Breast epithelium (tissue), 4 donors: ENCODE measurements around the gene MPPED1. TPM values are rescaled to one million over a fixed set of nuclear protein-coding genes. Genes with fewer than 3 reads are reported as not detected.

Experiments
- DNase-seq, 2 donors: peaks; one replicate each; pipeline ENCODE4 v3.0.0-alpha.2; 2019; ENCODE audit warnings: low spot score in 2 of 2
- H3K27ac ChIP-seq, 2 donors: fragments of 200-600 bp; sonication (generic) in 1 of 2; one replicate each; pipeline ENCODE4 v1.5.1; 2016 to 2019; ENCODE audit warnings: mild to moderate bottlenecking in 1 of 2
- H3K27me3 ChIP-seq, 2 donors: fragments of 200-600 bp; sonication (generic) in 1 of 2; one replicate each; pipeline versions ENCODE4 v1.5.1 to v1.6.0; 2017 to 2019; ENCODE audit warnings: control low read depth in 1 of 2, mild to moderate bottlenecking in 1 of 2
- H3K36me3 ChIP-seq: fragments of 200-600 bp; one replicate; pipeline ENCODE4 v1.5.1; 2019
- H3K4me1 ChIP-seq, 2 donors: fragments of 200-600 bp; sonication (generic); one replicate each; pipeline ENCODE4 v1.5.1; 2016 to 2019; ENCODE audit warnings: control low read depth in 1 of 2
- H3K4me3 ChIP-seq, 3 donors: fragments of 200-600 bp; sonication (generic); 1 replicate in 2 of 3; 2 replicates in 1 of 3; pipeline ENCODE4 v1.5.1; 2016 to 2019; ENCODE audit warnings: mild to moderate bottlenecking in 3 of 3, moderate library complexity in 2 of 3
- H3K9me3 ChIP-seq, 2 donors: fragments of 200-600 bp; sonication (generic) in 1 of 2; one replicate each; pipeline ENCODE4 v1.5.1; 2016 to 2019; ENCODE audit warnings: control low read depth in 1 of 2
- POLR2A ChIP-seq: fragments of 450-650 bp; IDR thresholded peaks from one replicate; pipeline ENCODE4 v1.6.1; 2016; ENCODE audit warnings: antibody characterized with exemption, mild to moderate bottlenecking, moderate library complexity
- POLR2AphosphoS5 ChIP-seq, 3 donors: sonication (generic); formaldehyde crosslinking; IDR thresholded peaks; one replicate each; pipeline ENCODE4 v1.6.1; 2017; ENCODE audit warnings: antibody characterized with exemption in 3 of 3
- intact Hi-C: fragments of 100-400 bp; cut with DNase I; formaldehyde crosslinking; loops from one replicate; pipeline ENCODE4 v1.15.1; 2023; ENCODE audit warnings: low total_unique reads
- total RNA-seq, 3 donors: library from RNA; depleted of rRNA; stranded (reverse); fragments of >200 nt; gene quantifications; one replicate each; pipeline ENCODE4 v1.1.0, GENCODE V29; 2016
- TF ChIP-seq, protein P1 (sequence below), 3 donors: fragments of 450-650 bp; IDR thresholded peaks; one replicate each; pipeline ENCODE4 v1.5.1; 2016 to 2017; ENCODE audit warnings: antibody characterized with exemption in 3 of 3, mild to moderate bottlenecking in 3 of 3, moderate library complexity in 3 of 3

MPPED1 gene
- total RNA-seq, 3 donors from 2014 or later, result 0.29 TPM; not detected in 2

DNA sequence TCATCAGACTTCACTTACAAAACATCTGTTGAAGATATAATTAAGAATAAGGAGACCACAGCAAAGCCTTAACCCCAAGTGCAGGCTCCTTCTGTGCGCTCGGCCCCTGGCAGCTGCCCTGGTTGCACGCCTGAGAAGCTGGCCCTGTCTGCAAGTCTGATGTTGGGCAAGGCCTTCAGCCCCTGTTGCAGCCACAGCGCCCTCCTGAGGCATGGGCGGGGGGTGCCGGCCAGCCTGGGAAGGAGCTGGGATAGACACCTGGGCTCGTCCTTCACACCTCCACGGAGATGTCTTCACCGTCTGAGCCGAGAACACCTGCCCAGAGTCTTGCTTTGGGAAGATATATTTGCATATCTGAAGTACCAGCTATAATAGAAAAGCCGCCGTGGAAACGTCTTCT lies 104.1 kb downstream of the MPPED1 start:
- H3K9me3 ChIP-seq, result no peaks in the 10 kb centered on the region
- H3K27ac ChIP-seq, result no peak overlapping the region
- no peak overlapping the region for H3K4me3 ChIP-seq
- no peaks in the 10 kb centered on the region for H3K36me3 ChIP-seq
- no peaks in the 10 kb centered on the region for H3K4me1 ChIP-seq
- no peaks in the 10 kb centered on the region for H3K27me3 ChIP-seq
- intact Hi-C loops, result no loop called here
- no peak for TF ChIP-seq POLR2A
- TF ChIP-seq, protein P1, sequence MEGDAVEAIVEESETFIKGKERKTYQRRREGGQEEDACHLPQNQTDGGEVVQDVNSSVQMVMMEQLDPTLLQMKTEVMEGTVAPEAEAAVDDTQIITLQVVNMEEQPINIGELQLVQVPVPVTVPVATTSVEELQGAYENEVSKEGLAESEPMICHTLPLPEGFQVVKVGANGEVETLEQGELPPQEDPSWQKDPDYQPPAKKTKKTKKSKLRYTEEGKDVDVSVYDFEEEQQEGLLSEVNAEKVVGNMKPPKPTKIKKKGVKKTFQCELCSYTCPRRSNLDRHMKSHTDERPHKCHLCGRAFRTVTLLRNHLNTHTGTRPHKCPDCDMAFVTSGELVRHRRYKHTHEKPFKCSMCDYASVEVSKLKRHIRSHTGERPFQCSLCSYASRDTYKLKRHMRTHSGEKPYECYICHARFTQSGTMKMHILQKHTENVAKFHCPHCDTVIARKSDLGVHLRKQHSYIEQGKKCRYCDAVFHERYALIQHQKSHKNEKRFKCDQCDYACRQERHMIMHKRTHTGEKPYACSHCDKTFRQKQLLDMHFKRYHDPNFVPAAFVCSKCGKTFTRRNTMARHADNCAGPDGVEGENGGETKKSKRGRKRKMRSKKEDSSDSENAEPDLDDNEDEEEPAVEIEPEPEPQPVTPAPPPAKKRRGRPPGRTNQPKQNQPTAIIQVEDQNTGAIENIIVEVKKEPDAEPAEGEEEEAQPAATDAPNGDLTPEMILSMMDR (IDR thresholded peaks at IDR 0.05), result no peak
- TF ChIP-seq POLR2AphosphoS5 (IDR thresholded peaks at IDR 0.05), result no peak
- DNase-seq, result no peak

DNA sequence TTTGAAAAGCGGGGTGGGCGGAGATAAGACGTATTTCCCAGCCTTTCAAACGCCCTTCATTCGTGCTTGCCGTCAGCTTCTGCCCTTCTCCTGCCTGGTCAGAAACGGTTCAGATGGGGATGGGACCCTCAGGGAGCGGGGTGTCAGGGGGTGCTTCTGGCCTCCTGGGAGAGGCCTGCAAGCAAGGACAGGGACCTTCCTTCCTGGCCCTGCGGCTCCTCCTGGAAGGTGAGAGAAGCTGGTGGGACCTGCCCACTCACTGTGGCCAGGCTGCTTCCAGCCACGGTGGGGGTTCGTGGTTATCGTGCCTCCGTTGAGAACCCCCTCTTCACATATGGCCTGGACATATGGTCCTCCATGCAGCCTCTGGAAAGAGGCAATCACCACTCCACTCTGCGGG lies 104.6 kb downstream of the MPPED1 start:
- intact Hi-C loops, result no loop called here
- Histone ChIP-seq H3K4me1 (no peaks in the 10 kb centered on the region), H3K27me3 (no peaks in the 10 kb centered on the region), H3K27ac (no peak overlapping the region), H3K9me3 (no peaks in the 10 kb centered on the region), H3K4me3 (no peak overlapping the region), H3K36me3 (no peaks in the 10 kb centered on the region)
- no peak for DNase-seq
- TF ChIP-seq POLR2A, result no peak
- TF ChIP-seq, protein P1 (IDR thresholded peaks at IDR 0.05), result no peak
- TF ChIP-seq POLR2AphosphoS5 (IDR thresholded peaks at IDR 0.05), result no peak

DNA sequence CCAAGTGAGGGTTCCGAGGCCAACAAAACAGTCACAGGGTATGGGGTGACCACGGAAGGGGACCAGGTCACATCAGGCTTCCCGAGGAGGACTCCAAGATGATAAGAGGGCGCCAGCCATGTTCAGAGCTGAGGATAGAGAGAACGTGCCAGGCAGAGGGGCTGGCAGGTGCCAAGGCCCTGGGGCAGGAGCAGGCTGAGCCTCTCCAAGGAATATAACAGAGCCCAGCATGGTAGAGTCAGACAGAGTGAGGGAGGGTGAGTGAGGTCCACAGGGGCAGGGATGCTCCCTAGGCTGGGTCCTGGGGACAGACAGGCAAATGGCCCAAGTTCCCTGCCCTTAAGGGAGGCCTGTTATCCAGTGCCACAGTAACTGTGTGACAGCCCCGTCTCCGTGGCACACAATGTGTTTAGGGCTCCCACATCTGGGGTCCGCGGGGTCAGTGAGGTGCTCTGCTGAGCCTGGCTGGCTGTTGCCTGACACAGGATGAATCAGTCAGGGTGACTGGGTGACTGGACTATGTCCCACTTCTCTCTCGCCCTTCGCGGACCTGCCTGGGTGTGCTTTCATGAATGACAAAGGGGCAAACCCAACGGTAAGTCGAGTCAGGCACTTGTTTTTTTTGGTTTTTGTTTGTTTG lies 105.3 kb downstream of the MPPED1 start:
- intact Hi-C loops, result no loop called here
- no peaks in the 10 kb centered on the region for H3K27me3 ChIP-seq
- H3K27ac ChIP-seq, result no peak overlapping the region
- no peaks in the 10 kb centered on the region for H3K4me1 ChIP-seq
- no peaks in the 10 kb centered on the region for H3K9me3 ChIP-seq
- no peak overlapping the region for H3K4me3 ChIP-seq
- H3K36me3 ChIP-seq, result no peaks in the 10 kb centered on the region
- TF ChIP-seq, protein P1 (IDR thresholded peaks at IDR 0.05), result no peak
- TF ChIP-seq POLR2AphosphoS5 (IDR thresholded peaks at IDR 0.05), result no peak
- no peak for DNase-seq

DNA sequence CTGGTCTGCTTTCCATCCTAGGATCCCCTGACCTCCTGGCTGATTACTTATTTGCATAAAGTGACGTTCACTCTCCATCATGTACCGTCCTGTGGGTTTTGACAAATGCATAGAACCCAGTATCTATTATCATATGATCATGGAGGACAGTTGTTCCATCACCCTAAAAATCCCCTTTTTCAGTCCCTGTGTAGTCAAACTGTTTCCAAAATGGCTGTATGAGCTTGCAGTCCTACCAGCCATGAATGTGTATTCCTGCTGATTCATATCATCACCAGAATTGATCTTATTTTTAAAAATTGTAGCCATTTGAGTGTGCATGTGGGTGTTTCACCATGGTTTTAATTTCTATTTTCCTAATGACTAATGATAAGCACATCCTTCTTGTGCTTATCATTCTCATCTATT lies 108.8 kb downstream of the MPPED1 start:
- no peaks in the 10 kb centered on the region for H3K36me3 ChIP-seq
- no peaks in the 10 kb centered on the region for H3K9me3 ChIP-seq
- no peaks in the 10 kb centered on the region for H3K27me3 ChIP-seq
- intact Hi-C loops, result no loop called here
- H3K27ac ChIP-seq, result no peak overlapping the region
- no peak for DNase-seq
- no peaks in the 10 kb centered on the region for H3K4me1 ChIP-seq
- TF ChIP-seq, protein P1 (IDR thresholded peaks at IDR 0.05), result no peak
- TF ChIP-seq POLR2A (no peak), POLR2AphosphoS5 (IDR thresholded peaks at IDR 0.05) (no peak)
- H3K4me3 ChIP-seq, result no peak overlapping the region

DNA sequence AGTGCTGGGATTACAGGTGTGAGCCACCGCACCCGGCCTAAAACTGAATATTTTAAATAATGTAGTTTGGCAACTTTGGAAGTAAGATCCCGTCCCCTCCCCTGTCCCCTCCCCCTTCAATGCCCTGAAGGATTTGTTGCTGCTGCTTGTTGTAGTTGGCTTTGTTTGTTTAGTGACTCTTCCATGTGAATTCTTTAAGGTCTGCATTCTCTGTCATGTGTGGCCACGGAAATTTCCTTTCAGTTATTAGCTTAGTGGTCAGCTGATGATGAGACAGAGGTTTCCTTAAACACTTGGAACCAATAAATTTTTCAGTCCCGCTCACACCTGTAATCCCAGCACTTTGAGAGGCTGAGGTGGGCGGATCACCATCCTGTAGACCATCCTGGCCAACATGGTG lies 109.9 kb downstream of the MPPED1 start:
- Histone ChIP-seq H3K9me3 (no peaks in the 10 kb centered on the region), H3K4me1 (no peaks in the 10 kb centered on the region), H3K4me3 (no peak overlapping the region), H3K27me3 (no peaks in the 10 kb centered on the region), H3K36me3 (no peaks in the 10 kb centered on the region), H3K27ac (no peak overlapping the region)
- no peak for DNase-seq
- TF ChIP-seq, protein P1 (IDR thresholded peaks at IDR 0.05), result no peak
- no peak for TF ChIP-seq POLR2A
- TF ChIP-seq POLR2AphosphoS5 (IDR thresholded peaks at IDR 0.05), result no peak
- intact Hi-C loops, result no loop called here
